Activated CD8-positive, alpha-beta memory T cell treated with anti-CD3 and anti-CD28 coated beads, Interleukin-2, amount 50 U/mL, for 4 hours (primary cell): ENCODE measurements around the gene SOX6.
"Not testable (repeated sequence)": the region's sequence is repeated elsewhere in the genome, so short reads cannot be mapped to it uniquely, and the experiment has no call there.

Source experiments
- DNase-seq: peaks from one replicate; pipeline ENCODE4 v3.0.0-alpha.2; 2020

The SOX6 gene

GRCh38 chr11:16087886-16088285 lies 268.5 kb downstream of the SOX6 start:
- no peak for DNase-seq

- no peak for DNase-seq
Observed at GRCh38 chr11:16086229-16086819, 270.0 kb downstream of the SOX6 start.

GRCh38 chr11:16082095-16083055 lies 274.0 kb downstream of the SOX6 start:
- no peak for DNase-seq

- no peak for DNase-seq
Observed at GRCh38 chr11:16081382-16082094, 274.8 kb downstream of the SOX6 start.

- DNase-seq, result no peak
Observed at GRCh38 chr11:16080688-16081381, 275.5 kb downstream of the SOX6 start.

GRCh38 chr11:16078936-16079335 lies 277.4 kb downstream of the SOX6 start:
- DNase-seq, result no peak

- DNase-seq, result no peak
Observed at GRCh38 chr11:16070573-16070972, 285.8 kb downstream of the SOX6 start.

GRCh38 chr11:16067268-16067667 lies 289.1 kb downstream of the SOX6 start:
- DNase-seq, result not testable (repeated sequence)

GRCh38 chr11:16059332-16059731 lies 297.0 kb downstream of the SOX6 start:
- DNase-seq, result no peak

GRCh38 chr11:16058671-16059070 lies 297.7 kb downstream of the SOX6 start:
- DNase-seq, result no peak

- DNase-seq, result no peak
Observed at GRCh38 chr11:16052750-16053149, 303.6 kb downstream of the SOX6 start.

GRCh38 chr11:16049611-16050010 lies 306.7 kb downstream of the SOX6 start:
- DNase-seq, result no peak

- no peak for DNase-seq
Observed at GRCh38 chr11:16047073-16047472, 309.3 kb downstream of the SOX6 start.

GRCh38 chr11:16043617-16044016 lies 312.7 kb downstream of the SOX6 start:
- no peak for DNase-seq

- DNase-seq, result no peak
Observed at GRCh38 chr11:16041207-16041606, 315.1 kb downstream of the SOX6 start.

GRCh38 chr11:16040151-16040550 lies 316.2 kb downstream of the SOX6 start:
- DNase-seq, result no peak

GRCh38 chr11:16037179-16037578 lies 319.2 kb downstream of the SOX6 start:
- DNase-seq, result no peak

GRCh38 chr11:16036218-16036617 lies 320.1 kb downstream of the SOX6 start:
- no peak for DNase-seq

- DNase-seq, result no peak
Observed at GRCh38 chr11:16034074-16034473, 322.3 kb downstream of the SOX6 start.

GRCh38 chr11:16032974-16033373 lies 323.4 kb downstream of the SOX6 start:
- no peak for DNase-seq

- DNase-seq, result no peak
Observed at GRCh38 chr11:16031210-16031609, 325.1 kb downstream of the SOX6 start.

- no peak for DNase-seq
Observed at GRCh38 chr11:16030664-16031063, 325.7 kb downstream of the SOX6 start.

- DNase-seq, result not testable (repeated sequence)
Observed at GRCh38 chr11:16029151-16029550, 327.2 kb downstream of the SOX6 start.
